Stimulated activated CD4-positive, alpha-beta T cell treated with anti-CD3 and anti-CD28 coated beads, TNF-alpha, amount 100 ng/mL, for 1 hour (primary cell): ENCODE data around the gene PGAP3.
A peak's percentile ranks its signal among the peaks of the same experiment; 100 is the strongest.

ENCODE experiments used
- DNase-seq, 3 donors: peaks; one replicate each; pipeline ENCODE4 v3.0.0-alpha.2; 2020; ENCODE audit warnings: low read depth in 3 of 3, low spot score in 1 of 3

Gene PGAP3

DNA sequence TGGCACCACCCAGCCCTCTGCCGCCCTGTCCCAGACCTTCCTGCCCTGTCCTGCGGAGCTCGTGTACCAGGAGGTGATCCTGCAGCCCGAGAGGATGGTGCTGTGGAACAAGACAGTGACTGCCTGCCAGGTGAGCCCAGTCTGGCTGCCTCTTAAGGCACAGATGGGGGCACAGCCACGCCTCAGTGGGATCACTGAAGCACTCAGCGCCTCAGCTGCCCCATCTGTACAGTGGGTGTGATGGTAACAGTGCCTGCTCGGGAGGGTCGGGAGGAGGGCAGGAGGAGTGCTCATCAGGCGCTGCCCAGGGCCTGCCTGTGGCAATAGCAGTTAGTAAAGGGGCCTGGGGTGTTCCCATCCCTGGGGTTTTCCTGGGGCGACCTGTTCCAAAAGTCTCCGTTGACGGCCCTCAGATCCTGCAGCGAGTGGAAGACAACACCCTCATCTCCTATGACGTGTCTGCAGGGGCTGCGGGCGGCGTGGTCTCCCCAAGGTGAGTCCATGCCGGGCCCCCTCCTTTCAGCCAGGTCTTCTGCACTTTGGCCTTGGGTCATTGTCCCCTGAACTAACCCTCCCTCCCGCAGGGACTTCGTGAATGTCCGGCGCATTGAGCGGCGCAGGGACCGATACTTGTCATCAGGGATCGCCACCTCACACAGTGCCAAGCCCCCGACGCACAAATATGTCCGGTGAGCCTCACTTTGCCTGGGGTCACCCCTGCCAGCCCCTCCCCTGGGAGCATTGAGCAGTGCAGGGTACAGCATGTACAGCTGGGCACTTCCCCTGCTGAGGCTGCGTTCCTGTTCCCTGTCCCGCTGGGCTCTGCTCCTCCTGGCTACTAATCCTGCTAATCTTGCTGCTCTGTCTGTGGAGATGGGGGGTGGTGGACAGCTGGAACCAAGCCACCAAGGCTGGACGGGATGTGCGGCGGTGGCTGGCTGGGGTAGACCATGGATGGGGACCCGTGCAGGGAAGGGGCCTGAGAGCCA, 27.2 kb downstream of the PGAP3 start:
- DNase-seq = no peak

DNA sequence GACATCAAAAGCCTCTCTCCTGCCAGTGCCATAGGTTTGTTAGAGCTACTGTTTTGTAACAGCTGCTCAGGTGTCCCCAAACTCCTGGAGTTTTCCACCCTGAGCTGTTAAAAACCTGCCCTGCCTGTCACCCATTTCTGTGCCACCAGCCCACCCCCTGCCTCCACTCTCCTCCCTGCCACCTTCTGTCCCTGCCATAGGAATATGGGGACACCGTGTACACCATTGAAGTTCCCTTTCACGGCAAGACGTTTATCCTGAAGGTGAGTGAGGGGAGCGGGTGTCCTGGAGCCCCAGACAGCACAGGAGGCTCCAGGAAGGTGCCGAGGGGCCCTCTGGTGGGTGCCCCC, 27.9 kb downstream of the PGAP3 start:
- DNase-seq = no peak

DNA sequence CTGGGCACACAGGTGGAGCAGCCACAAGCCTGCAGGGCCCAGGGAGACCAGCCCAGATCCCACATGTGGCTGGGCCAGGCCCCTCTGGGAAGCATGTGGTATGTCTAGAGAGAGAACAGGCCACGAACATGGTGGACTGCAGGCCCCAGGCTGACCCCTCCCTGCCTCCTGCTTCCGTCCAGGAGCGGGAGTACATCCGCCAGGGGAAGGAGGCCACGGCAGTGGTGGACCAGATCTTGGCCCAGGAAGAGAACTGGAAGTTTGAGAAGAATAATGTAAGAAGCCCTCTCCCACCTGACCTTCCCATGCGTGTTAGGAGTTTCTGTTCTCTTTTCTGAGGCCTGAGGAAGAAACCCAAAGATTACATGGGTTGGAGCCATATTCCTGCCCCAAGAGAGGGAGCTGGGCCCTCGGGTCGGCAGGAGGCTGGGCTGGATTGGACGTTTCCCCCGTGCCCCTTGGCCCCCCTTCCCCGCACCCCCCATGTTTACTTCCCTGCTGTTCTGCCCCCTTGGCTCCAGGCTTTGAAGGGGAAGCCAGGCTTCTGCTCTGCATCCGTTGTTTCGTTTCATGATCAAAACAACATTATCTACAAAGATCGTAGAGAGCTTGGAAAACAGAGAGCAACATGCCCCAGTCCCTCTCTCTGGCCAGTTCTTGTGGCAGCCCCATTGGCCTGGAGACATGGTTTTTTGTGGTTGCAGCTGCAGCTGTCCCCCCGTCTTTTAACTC, 28.4 kb downstream of the PGAP3 start:
- no peak for DNase-seq

DNA sequence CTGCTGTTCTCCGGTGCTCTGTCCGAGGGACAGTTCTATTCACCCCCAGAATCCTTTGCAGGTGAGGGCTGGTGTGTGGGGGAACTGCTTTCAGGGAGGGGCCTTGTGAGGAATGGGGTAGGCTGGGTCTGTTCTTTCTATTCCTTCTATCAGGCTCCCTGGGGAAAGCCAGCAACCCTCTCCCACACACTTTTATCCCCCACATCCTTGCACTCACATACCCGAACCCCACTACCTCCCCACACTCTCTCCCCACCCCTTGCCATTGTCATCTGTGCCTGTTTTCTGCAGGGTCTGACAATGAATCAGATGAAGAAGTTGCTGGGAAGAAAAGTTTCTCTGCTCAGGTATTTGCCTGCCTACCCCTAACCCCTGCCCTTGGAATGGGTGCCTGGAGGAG, 29.1 kb downstream of the PGAP3 start:
- no peak for DNase-seq

DNA sequence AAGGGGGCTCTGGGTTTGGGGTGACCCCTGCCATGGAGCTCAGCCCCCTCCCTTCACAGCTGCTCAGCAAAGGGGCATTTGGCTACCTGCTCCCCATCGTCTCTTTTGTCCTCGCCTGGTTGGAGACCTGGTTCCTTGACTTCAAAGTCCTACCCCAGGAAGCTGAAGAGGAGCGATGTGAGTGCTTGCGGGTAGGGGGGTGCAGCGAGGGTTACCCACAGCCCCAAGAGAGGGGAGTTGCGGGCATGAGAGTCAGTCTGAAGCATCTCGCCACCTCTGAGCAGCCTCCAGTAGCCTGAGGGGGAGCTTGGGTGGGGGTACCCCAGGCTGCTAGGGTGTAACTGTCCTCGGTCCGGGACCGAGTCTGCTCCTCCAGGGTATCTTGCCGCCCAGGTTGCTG, 29.5 kb downstream of the PGAP3 start:
- DNase-seq = no peak

DNA sequence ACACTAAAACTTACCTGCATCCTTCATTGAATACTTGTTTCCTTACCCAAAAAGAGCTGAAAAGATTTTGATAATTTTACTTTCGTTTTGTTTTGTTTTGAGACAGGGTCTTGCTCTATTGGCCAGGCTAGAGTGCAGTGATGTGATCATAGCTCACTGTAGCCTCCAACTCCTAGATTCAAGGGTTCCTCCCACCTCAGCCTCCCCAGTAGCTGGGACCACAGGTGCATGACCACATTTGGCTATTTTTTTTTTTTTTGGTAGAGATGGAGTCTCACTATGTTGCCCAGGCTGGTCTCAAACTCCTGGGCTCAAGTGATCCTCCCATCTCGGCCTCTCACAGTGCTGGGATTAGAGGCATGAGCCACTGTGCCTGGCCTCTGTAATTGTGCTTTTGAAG, 32.8 kb downstream of the PGAP3 start:
- DNase-seq = no peak

DNA sequence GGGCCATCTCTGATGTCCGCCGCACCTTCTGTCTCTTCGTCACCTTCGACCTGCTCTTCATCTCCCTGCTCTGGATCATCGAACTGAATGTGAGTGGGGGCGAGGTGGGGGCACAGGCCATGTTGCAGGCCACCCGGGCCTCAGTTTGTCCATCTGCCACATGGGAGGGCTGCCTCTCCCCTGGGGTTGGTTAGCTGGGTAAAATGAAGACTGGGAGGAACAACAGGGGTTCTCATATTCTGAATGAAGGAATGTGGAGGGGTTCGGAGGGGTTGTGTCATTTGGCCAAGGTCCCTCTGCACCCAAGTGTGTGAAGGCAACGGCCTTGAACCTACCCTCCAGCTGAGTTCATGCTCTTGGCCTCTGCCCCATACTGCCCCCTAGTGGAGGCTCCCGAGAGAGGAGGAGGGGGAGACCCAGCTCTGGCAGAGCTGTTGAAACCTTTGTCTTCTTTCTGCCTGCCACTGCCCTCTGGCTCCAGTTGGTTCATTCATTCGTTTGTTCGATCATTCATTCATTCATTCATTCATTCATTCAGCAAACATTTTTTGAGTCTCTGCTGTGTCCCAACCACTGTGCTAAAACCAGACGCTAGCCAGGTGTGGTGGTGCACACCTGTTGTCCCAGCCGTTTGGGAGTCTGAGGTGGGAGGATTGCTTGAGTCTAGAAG, 34.1 kb downstream of the PGAP3 start:
- peak; percentile 49 to 73 (median 49) for DNase-seq

DNA sequence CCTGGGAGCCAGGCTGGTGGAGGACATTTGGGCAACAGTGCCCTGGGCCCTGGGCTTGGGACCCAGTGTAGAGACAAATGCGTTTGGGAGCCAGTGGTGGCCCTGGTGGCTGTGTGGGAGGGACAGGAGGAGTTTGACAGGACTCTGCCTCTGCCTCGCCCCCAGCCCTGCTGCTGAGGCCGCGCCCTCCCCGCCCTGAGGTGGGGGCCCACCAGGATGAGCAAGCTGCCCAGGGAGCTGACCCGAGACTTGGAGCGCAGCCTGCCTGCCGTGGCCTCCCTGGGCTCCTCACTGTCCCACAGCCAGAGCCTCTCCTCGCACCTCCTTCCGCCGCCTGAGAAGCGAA, 34.6 kb downstream of the PGAP3 start:
- no peak for DNase-seq

DNA sequence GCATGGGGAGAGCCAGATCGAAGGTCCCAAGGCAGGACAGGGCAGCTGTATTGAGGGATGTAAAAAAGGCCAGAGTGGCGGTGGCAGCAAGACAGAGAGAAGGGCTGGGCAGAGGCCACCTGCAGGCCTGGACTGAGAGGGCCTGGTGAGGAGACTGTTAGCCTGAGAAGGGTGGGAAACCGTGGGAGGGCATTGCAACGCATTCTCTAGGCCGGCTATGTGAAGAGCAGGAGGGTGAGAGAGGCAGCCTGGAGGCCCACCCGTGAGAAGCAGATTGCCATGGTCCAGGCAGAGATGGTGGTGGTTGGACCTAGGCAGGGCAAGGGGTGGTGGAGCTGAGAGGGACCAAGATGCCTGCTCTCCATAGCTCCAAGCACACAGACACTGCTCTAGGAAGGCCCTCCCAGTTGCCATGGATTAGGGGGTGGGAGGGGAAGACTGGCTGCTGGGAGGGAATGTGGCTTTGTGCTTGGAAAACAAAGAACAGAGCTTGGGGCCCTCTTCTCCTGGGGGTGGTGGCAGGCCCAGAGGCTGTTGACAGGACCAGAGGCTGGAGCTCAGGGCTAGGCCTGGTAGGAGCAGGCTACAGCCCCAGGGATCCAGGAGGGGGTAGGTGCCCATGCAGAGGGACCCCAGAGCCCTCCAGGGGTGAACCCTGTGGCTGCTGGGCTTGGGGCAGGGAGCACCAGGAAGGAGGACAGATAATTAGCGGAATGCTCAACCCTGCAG, 35.1 kb downstream of the PGAP3 start:
- no peak for DNase-seq

DNA sequence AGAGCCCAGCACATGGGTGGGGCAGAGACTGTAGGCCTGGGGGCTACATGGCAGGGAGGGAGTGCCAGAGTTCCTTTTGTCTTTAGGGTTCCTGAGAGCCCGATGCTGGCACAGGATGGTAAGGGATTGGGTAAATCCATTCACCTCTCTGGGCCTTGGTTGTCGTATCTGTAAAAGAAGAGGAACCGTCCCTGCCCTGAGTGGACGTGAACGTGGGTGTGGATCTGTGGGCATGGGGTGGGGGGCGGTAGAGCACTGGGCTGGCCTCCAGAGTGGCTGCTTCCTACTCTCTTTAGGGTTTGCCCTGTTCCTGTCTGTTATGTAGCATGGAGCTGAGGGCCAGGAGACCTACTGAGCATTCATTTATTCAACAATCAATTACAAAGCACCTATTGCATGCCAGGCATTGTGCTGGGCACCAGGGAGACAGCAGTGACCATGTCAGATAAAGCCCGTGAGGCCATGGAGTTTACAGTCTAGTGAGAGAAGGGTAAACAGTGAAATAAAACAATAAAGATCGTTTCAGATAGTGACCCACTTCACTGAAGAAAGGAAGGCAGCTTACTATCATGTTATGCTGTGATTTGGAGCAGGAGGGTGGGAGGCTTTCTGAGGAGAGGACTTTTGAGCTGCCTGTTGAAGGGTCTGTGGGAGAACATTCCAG, 35.8 kb downstream of the PGAP3 start:
- DNase-seq = no peak

DNA sequence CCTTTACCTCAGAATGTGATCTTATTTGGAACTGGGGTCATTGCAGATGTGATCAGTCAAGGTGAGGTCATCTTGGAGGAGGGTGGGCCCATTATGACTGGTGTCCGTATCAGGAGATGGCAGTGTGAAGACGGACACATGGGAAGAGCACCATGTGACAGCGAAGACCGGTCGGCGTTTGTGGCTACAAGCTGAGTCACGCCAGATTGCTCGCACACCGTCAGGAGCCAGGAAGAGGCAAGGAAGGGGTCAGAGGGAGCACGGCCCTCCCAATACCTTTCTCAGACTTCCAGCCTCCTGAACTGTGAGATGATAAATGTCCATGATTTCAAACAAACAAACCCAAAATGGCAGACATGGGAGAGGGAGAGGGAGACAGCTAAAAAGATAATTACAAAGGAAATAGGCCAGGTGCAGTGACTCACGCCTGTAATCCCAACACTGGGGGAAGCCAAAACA, 37.7 kb downstream of the PGAP3 start:
- no peak for DNase-seq

DNA sequence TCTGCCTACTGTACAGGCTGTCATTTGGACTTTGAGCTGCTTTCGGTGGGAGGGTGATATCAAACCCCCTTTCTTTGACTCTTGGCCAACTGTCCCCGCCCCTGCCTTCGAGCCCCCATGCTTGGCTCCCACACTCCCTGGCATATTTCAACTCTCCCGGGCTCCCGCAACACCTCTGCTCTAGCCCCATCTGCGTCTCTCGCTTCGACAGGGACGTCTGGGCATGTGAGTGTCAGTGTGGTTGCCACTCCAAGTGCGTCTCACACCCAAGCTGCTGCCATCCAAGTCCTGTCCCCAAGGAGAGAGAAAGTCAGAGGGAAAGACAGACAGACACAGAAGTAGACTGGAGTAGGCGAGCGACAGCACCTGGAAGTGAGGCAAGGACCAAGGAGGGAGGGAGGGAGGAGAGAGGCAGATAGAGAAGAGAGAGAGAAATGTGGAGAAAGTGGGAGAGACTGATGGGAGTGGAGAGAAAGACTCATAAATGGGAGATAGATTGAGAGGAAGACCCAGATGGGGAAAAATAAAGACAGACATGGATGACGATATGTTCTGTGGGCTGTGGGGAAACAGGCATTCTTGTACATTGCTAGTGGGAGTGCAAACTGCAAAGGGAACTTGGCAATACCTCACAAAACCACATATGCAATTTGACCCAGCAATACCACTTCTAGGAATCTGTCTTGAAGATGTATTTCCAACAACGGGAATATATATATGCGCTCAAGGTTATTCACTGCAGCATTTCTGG, 39.1 kb downstream of the PGAP3 start:
- no peak for DNase-seq

DNA sequence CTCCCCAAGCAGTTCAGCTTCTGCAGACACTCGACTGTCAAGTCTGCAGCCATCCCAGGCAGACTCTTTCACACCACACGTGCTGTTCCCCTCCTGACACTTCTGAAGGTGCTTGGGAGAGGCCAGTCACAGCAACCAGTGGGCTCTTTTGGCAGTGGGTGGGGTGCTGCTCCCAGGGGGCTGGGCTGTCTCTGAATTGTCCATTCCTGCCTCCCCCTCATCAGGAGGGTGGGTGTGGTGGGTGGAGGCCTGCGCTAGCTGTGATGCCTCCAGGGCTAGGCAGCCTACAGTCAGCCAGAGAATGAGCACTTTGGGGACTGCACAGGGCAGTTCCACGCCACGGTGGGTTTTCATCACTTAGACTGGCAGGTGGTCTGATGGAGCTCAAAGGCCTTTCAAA, 40.6 kb downstream of the PGAP3 start:
- DNase-seq = no peak

DNA sequence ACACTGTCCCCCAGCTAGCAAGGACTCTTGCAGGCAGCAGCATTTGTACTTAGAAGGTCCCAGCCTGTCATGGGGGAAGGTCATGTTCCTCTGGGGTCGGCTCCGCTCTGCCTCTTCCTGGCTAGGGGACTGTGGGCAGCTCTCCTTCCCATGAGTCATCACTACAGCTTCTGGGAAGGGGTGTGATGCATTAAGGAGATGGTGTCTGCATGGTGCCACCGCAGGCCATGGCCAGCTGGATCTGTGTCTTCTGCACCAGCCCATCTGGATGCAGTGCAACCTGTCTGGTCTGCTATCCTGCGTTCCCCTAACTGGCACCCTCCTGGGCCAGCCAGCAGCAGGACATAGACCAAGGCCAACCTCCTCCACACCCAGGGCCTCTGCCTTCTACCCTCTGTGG, 44.6 kb downstream of the PGAP3 start:
- no peak for DNase-seq

DNA sequence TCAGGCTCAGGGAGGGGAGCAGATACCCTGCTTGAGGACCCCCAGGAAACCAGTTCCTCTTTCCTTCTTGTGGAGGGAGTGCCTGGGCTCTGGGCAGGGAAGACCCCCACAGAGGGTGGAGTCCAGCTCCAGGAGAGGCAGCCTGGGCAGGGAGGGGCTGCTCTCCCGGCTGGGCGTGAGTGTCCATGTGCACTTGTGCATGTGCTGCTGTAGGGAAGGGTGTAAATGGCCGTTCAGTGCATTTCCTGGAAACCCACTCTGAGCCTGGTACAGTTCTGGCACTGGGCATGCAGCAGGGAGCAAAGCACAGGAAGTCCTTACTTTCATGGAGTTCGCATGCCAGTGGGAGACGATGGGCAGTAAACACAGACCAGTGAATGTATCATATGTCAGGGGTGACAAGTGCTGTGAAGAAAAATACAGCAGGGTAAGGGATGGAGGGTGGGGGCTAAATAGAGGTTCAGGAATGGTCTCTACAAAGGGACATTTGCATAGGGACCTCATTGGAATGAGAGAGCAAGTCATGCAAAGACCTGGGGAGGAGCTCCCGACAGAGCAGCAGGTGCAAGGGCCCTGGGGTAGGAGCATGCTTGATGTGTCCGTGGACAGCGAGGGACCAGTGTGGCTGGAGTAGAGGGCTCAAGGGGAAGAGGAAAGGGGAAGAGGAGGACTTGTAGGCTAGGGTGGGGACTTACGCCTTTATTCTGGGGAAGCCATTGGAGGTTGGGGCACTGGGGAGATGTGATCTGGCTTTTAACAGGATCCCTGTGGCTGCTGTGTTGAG, 45.4 kb downstream of the PGAP3 start:
- DNase-seq = no peak

DNA sequence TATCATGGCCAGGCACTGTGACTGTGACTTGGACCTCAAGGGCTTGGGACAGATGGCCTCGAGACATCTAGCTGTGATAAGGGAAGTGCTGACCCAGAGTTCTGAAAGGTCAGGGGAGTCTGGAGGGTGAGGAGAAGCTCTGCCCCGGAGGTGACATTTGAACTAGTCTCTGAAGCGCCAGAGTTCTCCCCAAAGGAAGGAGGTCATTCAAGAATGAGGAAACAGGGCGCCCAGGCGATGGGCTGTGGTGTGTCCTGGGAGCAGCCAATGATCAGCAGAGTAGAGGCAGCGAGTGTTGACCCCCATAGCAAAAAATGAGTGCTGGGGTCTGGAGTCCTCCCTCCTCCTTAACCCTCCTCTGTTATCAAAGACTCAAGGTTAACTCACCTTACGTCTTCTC, 46.0 kb downstream of the PGAP3 start:
- no peak for DNase-seq

DNA sequence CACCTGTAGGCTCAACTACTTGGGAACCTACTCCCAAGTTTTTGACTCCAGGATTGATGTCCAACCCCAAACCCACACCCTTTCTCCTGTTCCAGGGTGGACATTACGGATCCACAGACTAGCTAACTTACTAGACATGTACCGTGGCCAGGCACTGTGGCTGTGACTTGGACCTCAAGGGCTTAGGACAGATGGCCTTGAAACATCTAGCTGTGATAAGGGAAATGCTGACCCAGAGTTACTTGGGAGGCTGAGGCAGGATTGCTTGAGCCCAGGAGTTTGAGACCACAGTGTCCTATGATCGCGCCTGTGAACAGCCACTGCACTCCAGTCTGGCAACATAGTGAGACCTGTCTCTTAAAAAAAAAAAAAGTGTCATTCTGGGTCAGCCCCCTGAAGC, 46.8 kb downstream of the PGAP3 start:
- DNase-seq = no peak

DNA sequence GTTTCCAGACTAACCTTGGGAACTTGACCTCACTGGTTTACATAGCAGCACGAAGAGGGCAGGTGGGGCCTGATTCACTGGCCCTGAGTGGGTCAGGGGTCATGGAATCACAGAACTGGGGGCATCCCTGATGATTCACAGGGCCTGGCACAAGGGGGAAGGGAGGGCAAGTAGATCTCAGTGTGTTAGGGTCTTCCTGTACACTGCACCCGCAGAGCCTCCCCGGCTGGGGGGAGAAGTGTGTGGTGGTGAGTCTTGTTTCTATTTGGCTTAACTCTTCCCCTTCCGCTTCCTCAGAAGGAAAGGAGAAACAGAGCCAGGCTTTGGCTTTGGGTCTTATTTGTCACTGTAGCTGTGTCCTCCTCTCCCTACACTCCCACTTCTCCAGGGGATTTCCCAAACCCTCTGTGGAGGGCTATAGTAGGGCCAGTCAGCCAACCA, 47.2 kb downstream of the PGAP3 start:
- DNase-seq = no peak
